Measurements from ENCODE around the gene SH3GL2. TPM values are rescaled to one million over a fixed set of nuclear protein-coding genes. Genes with fewer than 3 reads are reported as not detected.

Gene SH3GL2
- total RNA-seq, 2 experiments from 2014 or later: not detected

GRCh38 chr9:17588941-17589340 is 10.1 kb downstream of the SH3GL2 start:
- H3K36me3 Mint-ChIP-seq: no peaks in the 10 kb centered on the region
- H3K4me3 Mint-ChIP-seq: no peak overlapping the region
- no peak for DNase-seq
- no peaks in the 10 kb centered on the region for H3K9me3 Mint-ChIP-seq
- no peaks in the 10 kb centered on the region for H3K4me1 Mint-ChIP-seq
- no peak overlapping the region for H3K27ac Mint-ChIP-seq
- H3K27me3 Mint-ChIP-seq: no peaks in the 10 kb centered on the region

- no peak overlapping the region for H3K27ac Mint-ChIP-seq
- H3K27me3 Mint-ChIP-seq: no peaks in the 10 kb centered on the region
- H3K4me1 Mint-ChIP-seq: no peaks in the 10 kb centered on the region
- H3K4me3 Mint-ChIP-seq: no peak overlapping the region
- DNase-seq: no peak
- no peaks in the 10 kb centered on the region for H3K9me3 Mint-ChIP-seq
- no peaks in the 10 kb centered on the region for H3K36me3 Mint-ChIP-seq
Observed at GRCh38 chr9:17589771-17590170, 10.9 kb downstream of the SH3GL2 start.

- no peaks in the 10 kb centered on the region for H3K36me3 Mint-ChIP-seq
- no peak overlapping the region for H3K4me3 Mint-ChIP-seq
- DNase-seq: no peak
- H3K27ac Mint-ChIP-seq: no peak overlapping the region
- no peaks in the 10 kb centered on the region for H3K9me3 Mint-ChIP-seq
- no peaks in the 10 kb centered on the region for H3K27me3 Mint-ChIP-seq
- H3K4me1 Mint-ChIP-seq: no peaks in the 10 kb centered on the region
Observed at GRCh38 chr9:17594961-17595360, 16.1 kb downstream of the SH3GL2 start.

GRCh38 chr9:17597977-17598376 is 19.1 kb downstream of the SH3GL2 start:
- no peak for DNase-seq
- Mint-ChIP-seq H3K27me3 (no peaks in the 10 kb centered on the region), H3K36me3 (no peaks in the 10 kb centered on the region), H3K27ac (no peak overlapping the region), H3K4me3 (no peak overlapping the region), H3K4me1 (no peaks in the 10 kb centered on the region), H3K9me3 (no peaks in the 10 kb centered on the region)

GRCh38 chr9:17600962-17601593 is 22.2 kb downstream of the SH3GL2 start:
- no peak overlapping the region for H3K4me3 Mint-ChIP-seq
- H3K9me3 Mint-ChIP-seq: peaks cover 1% of the 10 kb centered on the region
- no peak for DNase-seq
- no peaks in the 10 kb centered on the region for H3K36me3 Mint-ChIP-seq
- H3K27me3 Mint-ChIP-seq: no peaks in the 10 kb centered on the region
- H3K4me1 Mint-ChIP-seq: no peaks in the 10 kb centered on the region
- no peak overlapping the region for H3K27ac Mint-ChIP-seq

GRCh38 chr9:17604556-17604955 is 25.7 kb downstream of the SH3GL2 start:
- Mint-ChIP-seq H3K27me3 (no peaks in the 10 kb centered on the region), H3K4me3 (no peak overlapping the region), H3K36me3 (no peaks in the 10 kb centered on the region), H3K4me1 (no peaks in the 10 kb centered on the region), H3K9me3 (peaks cover 1% of the 10 kb centered on the region), H3K27ac (no peak overlapping the region)
- DNase-seq: no peak

GRCh38 chr9:17609312-17610005 is 30.6 kb downstream of the SH3GL2 start:
- H3K4me3 Mint-ChIP-seq: no peak overlapping the region
- H3K36me3 Mint-ChIP-seq: no peaks in the 10 kb centered on the region
- H3K9me3 Mint-ChIP-seq: no peaks in the 10 kb centered on the region
- no peak overlapping the region for H3K27ac Mint-ChIP-seq
- no peaks in the 10 kb centered on the region for H3K4me1 Mint-ChIP-seq
- DNase-seq: no peak
- no peaks in the 10 kb centered on the region for H3K27me3 Mint-ChIP-seq

- Mint-ChIP-seq H3K4me1 (no peaks in the 10 kb centered on the region), H3K9me3 (no peaks in the 10 kb centered on the region), H3K4me3 (no peak overlapping the region), H3K27ac (no peak overlapping the region), H3K36me3 (no peaks in the 10 kb centered on the region), H3K27me3 (no peaks in the 10 kb centered on the region)
- no peak for DNase-seq
Observed at GRCh38 chr9:17611342-17611741, 32.5 kb downstream of the SH3GL2 start.

- DNase-seq: no peak
- no peaks in the 10 kb centered on the region for H3K4me1 Mint-ChIP-seq
- no peaks in the 10 kb centered on the region for H3K9me3 Mint-ChIP-seq
- H3K27me3 Mint-ChIP-seq: no peaks in the 10 kb centered on the region
- no peak overlapping the region for H3K27ac Mint-ChIP-seq
- no peaks in the 10 kb centered on the region for H3K36me3 Mint-ChIP-seq
- no peak overlapping the region for H3K4me3 Mint-ChIP-seq
Observed at GRCh38 chr9:17611917-17612316, 33.1 kb downstream of the SH3GL2 start.

- Mint-ChIP-seq H3K4me3 (no peak overlapping the region), H3K27ac (no peak overlapping the region), H3K27me3 (no peaks in the 10 kb centered on the region), H3K9me3 (peaks cover 1% of the 10 kb centered on the region), H3K36me3 (no peaks in the 10 kb centered on the region), H3K4me1 (no peaks in the 10 kb centered on the region)
- no peak for DNase-seq
Observed at GRCh38 chr9:17613758-17614157, 34.9 kb downstream of the SH3GL2 start.

GRCh38 chr9:17614250-17614649 is 35.4 kb downstream of the SH3GL2 start:
- no peaks in the 10 kb centered on the region for H3K4me1 Mint-ChIP-seq

GRCh38 chr9:17614903-17615302 is 36.0 kb downstream of the SH3GL2 start:
- Mint-ChIP-seq H3K4me1 (no peaks in the 10 kb centered on the region), H3K27ac (no peak overlapping the region), H3K9me3 (peaks cover 1% of the 10 kb centered on the region), H3K36me3 (no peaks in the 10 kb centered on the region), H3K4me3 (no peak overlapping the region), H3K27me3 (no peaks in the 10 kb centered on the region)
- DNase-seq: no peak

More at GRCh38 chr9:17614250-17614649, 35.4 kb downstream of the SH3GL2 start:
- H3K36me3 Mint-ChIP-seq: no peaks in the 10 kb centered on the region
- DNase-seq: no peak
- H3K27ac Mint-ChIP-seq: no peak overlapping the region
- no peak overlapping the region for H3K4me3 Mint-ChIP-seq
- peaks cover 1% of the 10 kb centered on the region for H3K9me3 Mint-ChIP-seq
- H3K27me3 Mint-ChIP-seq: no peaks in the 10 kb centered on the region

GRCh38 chr9:17622141-17622540 is 43.3 kb downstream of the SH3GL2 start:
- no peaks in the 10 kb centered on the region for H3K4me1 Mint-ChIP-seq
- no peak overlapping the region for H3K27ac Mint-ChIP-seq
- no peak for DNase-seq
- no peaks in the 10 kb centered on the region for H3K27me3 Mint-ChIP-seq
- H3K36me3 Mint-ChIP-seq: no peaks in the 10 kb centered on the region
- H3K9me3 Mint-ChIP-seq: peaks cover 1% of the 10 kb centered on the region
- no peak overlapping the region for H3K4me3 Mint-ChIP-seq

GRCh38 chr9:17622749-17623148 is 43.9 kb downstream of the SH3GL2 start:
- H3K4me3 Mint-ChIP-seq: no peak overlapping the region

GRCh38 chr9:17623965-17624364 is 45.1 kb downstream of the SH3GL2 start:
- H3K4me1 Mint-ChIP-seq: no peaks in the 10 kb centered on the region
- H3K36me3 Mint-ChIP-seq: no peaks in the 10 kb centered on the region
- H3K4me3 Mint-ChIP-seq: no peak overlapping the region
- no peak for DNase-seq
- no peak overlapping the region for H3K27ac Mint-ChIP-seq
- H3K27me3 Mint-ChIP-seq: no peaks in the 10 kb centered on the region
- no peaks in the 10 kb centered on the region for H3K9me3 Mint-ChIP-seq

More at GRCh38 chr9:17622749-17623148, 43.9 kb downstream of the SH3GL2 start:
- Mint-ChIP-seq H3K27ac (no peak overlapping the region), H3K36me3 (no peaks in the 10 kb centered on the region), H3K9me3 (peaks cover 1% of the 10 kb centered on the region), H3K27me3 (no peaks in the 10 kb centered on the region), H3K4me1 (no peaks in the 10 kb centered on the region)
- DNase-seq: no peak

- H3K27ac Mint-ChIP-seq: no peak overlapping the region
Observed at GRCh38 chr9:17624571-17624970, 45.7 kb downstream of the SH3GL2 start.

More at GRCh38 chr9:17624571-17624970, 45.7 kb downstream of the SH3GL2 start:
- Mint-ChIP-seq H3K27me3 (no peaks in the 10 kb centered on the region), H3K9me3 (no peaks in the 10 kb centered on the region), H3K4me1 (no peaks in the 10 kb centered on the region), H3K36me3 (no peaks in the 10 kb centered on the region), H3K4me3 (no peak overlapping the region)
- no peak for DNase-seq

All from activated naive CD8-positive, alpha-beta T cell treated with anti-CD3 and anti-CD28 coated beads for 36 hours (primary cell).